ENCODE data around the gene GSTK1. TPM values are rescaled to one million over a fixed set of nuclear protein-coding genes. Genes with fewer than 3 reads are reported as not detected.
A peak's percentile ranks its signal among the peaks of the same experiment; 100 is the strongest.

GSTK1 gene
- total RNA-seq, 1 donor, result 69.1 TPM

DNA sequence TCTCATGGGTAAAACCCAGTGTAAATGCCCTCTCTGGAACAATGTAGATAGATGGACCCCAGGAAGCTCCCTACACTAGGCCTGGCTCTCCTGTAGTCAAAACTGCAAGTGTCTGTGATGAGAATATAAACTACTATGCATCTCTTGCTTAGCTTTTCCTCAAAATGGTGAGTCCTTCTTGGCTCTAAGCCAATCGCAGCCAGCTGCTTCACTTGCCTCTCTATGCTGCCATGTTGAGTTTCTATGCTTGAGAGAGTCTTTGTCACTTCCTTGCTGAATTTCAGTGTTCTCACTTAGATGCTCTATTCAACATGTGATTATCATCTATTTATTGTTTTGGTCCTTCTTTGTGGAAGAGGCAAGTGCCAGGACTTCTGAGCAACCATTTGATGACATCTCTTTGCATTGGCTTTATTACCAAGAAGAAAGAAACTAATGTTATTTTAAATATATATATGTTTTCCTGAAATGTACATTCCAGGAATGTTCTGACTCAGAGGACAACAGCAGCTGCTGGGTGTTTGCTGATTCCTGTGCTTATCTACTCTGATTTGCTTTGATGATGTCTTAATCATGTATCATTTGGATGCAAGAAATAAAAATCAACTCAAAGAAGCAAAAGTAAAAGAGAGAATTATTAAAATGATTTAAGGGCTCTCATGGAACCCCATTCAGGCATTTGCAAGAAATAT lies 24.8 kb upstream of the GSTK1 start:
- TF ChIP-seq, protein P1, sequence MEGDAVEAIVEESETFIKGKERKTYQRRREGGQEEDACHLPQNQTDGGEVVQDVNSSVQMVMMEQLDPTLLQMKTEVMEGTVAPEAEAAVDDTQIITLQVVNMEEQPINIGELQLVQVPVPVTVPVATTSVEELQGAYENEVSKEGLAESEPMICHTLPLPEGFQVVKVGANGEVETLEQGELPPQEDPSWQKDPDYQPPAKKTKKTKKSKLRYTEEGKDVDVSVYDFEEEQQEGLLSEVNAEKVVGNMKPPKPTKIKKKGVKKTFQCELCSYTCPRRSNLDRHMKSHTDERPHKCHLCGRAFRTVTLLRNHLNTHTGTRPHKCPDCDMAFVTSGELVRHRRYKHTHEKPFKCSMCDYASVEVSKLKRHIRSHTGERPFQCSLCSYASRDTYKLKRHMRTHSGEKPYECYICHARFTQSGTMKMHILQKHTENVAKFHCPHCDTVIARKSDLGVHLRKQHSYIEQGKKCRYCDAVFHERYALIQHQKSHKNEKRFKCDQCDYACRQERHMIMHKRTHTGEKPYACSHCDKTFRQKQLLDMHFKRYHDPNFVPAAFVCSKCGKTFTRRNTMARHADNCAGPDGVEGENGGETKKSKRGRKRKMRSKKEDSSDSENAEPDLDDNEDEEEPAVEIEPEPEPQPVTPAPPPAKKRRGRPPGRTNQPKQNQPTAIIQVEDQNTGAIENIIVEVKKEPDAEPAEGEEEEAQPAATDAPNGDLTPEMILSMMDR (IDR thresholded peaks at IDR 0.05; ENCODE audit: insufficient read depth, low read depth, low read length), result no peak
- DNase-seq (ENCODE audit: low read depth), result no peak
- no peak overlapping the region for H3K4me3 ChIP-seq (ENCODE audit: low read depth, low read length)

DNA sequence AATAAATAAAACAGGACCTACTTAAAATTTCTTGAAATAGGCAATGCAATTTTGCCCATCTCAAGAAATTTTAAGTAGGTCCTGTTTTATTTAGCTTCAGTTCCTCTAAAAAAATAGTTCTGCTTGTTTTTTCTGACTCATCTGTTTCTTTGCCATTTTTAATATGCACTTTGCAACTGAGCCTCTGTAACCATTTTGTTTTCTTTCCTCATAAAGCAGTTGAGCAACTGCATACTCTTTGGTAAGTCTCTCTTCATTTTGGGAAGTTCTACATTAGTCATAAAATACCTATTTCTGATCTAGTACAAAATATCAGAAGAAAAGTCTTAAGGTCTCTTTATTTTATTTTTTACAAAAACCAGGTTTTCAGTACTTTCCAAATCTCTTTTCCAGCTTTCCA lies 23.4 kb upstream of the GSTK1 start:
- no peak overlapping the region for H3K4me3 ChIP-seq (ENCODE audit: low read depth, low read length)
- TF ChIP-seq, protein P1 (IDR thresholded peaks at IDR 0.05; ENCODE audit: insufficient read depth, low read depth, low read length), result no peak
- DNase-seq (ENCODE audit: low read depth), result peak; percentile 69

DNA sequence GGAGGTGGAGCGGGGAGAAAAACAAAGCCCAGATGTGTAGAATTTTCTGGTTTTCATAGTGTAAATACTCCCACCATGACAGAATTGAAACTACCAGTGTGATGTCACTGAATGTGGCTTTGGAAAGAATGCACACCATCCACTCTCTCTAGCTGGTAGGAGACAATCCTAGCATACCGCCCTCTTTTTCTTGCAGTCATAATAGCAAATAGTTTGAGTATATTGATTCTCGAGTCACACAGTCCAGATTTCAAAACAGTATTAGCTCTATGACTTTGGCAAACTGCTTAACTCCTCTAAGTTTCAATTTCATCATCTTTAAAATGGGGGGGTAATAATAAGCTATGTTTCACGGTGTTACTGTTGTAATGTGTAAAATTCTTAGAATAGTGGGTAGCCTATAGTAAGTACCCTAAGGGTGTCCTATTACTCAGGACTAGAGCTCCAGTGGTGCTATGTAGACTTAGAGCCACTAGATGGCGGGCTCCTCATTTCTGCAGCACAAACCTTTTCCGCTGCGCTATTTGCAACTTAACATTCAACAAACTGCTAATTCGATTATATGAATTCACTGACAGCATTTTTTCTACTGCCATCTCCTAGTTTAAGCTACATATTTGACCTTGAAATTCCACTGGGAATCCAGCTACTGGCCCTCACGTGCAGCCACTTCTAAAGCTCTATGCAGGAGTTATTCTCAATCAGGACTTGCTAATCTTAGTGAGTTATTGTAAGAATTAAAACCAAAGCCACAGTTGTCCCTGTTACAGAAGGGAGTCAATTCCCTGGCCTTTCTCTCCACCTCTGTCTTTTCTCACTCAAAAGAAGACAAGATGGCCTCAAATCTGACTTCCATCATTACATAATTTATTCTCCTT lies 22.7 kb upstream of the GSTK1 start:
- DNase-seq (ENCODE audit: low read depth), result peak; percentile 89
- TF ChIP-seq, protein P1 (IDR thresholded peaks at IDR 0.05; ENCODE audit: insufficient read depth, low read depth, low read length), result peak; percentile 91
- H3K4me3 ChIP-seq (ENCODE audit: low read depth, low read length), result no peak overlapping the region

DNA sequence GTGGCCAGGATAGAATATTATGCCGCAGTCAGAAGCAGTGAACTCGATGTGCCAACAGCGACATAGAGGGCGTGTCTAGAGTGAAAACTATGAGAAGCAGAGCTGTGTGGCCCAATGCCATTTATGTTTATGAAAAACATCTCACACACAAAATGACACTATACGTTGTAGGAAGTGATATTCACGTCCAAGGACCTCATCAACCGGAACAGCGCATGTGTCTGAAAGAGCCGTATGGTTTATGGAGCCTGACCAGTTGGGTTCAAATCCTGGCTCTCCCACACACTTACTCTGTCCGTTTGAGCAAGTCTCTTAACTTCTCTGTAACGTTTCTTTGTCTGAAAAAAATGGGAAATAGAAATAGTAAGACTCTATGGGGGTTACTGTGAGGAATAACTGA lies 20.9 kb upstream of the GSTK1 start:
- TF ChIP-seq, protein P1 (IDR thresholded peaks at IDR 0.05; ENCODE audit: insufficient read depth, low read depth, low read length), result no peak
- no peak overlapping the region for H3K4me3 ChIP-seq (ENCODE audit: low read depth, low read length)
- DNase-seq (ENCODE audit: low read depth), result no peak

DNA sequence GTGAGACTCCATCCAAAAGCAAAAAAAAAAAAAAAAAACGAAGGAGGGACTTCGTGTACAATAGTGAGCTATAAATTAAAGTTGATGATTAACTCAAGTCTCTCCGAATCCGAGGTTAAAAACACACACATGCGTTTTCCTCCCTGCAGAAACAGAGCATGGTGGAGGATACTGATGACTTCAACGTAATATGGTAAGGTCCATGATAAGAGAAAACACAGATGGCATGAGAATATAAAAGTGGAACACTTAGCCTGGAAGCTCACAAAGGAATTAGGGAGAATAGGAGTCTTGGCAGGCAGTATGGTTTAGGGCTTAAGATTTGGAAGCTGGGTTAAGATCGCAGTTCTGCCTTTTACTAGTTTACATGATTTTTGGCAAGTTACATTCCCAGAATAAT lies 20.1 kb upstream of the GSTK1 start:
- TF ChIP-seq, protein P1 (IDR thresholded peaks at IDR 0.05; ENCODE audit: insufficient read depth, low read depth, low read length), result no peak
- H3K4me3 ChIP-seq (ENCODE audit: low read depth, low read length), result no peak overlapping the region
- no peak for DNase-seq (ENCODE audit: low read depth)

DNA sequence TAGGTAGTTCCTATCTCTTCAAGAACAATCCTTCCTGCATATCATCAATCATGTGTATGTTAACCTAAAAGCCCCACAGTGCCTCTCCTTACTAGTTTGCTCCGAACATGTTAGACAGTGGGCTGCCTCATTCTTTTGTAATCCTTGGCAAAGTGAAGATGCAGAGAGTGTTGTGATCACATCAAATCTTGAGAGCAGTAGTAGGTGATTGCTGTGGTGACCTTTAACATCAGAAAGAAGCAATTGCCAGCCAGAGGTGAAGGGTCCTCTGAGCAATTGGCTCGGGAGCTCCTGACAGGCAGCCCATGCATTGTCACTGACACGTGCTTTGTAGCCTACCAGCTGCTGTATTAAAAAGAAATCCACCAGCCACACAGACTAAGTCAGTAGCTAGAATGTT lies 19.6 kb upstream of the GSTK1 start:
- DNase-seq (ENCODE audit: low read depth), result no peak
- no peak overlapping the region for H3K4me3 ChIP-seq (ENCODE audit: low read depth, low read length)
- TF ChIP-seq, protein P1 (IDR thresholded peaks at IDR 0.05; ENCODE audit: insufficient read depth, low read depth, low read length), result no peak

All from fibroblast of villous mesenchyme (primary cell).